ENCODE data around the gene MUS81.

GRCh38 chr11:65829459-65829858, 30.8 kb upstream of the MUS81 start:
- no peak for TF ChIP-seq CTCF (conservative IDR thresholded peaks at IDR 0.05; ENCODE audit: low read length)
- TF ChIP-seq EZH2phosphoT487 (IDR thresholded peaks at IDR 0.05; ENCODE audit: borderline replicate concordance, low read depth, low read length), result no peak
